Prostate gland (tissue), 1 donor: ENCODE data around the gene SBK1.

Experiments used
- POLR2A ChIP-seq: fragments of 450-650 bp; IDR thresholded peaks from one replicate; pipeline ENCODE4 v1.6.1; 2016; ENCODE audit warnings: antibody characterized with exemption, mild to moderate bottlenecking
- POLR2AphosphoS5 ChIP-seq: sonication (generic); formaldehyde crosslinking; IDR thresholded peaks from one replicate; pipeline ENCODE4 v1.6.1; 2017; ENCODE audit warnings: antibody characterized with exemption

DNA sequence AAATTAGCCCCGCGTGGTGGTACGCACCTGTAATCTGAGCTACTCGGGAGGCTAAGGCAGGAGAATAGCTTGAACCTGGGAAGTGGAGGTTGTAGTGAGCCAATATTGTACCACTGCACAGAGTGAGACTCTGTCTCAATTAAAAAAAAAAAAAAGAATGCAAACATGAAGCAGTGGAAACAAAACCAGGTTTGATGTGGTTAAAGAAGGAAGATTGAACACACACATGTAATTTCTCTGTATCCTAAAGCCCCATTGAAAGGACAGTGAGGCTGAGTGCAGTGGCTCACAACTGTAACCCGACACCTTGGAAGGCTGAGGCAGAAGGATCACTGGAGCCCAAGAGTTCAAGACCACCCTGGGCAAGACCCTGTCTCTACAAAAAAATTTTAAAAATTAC is 26.5 kb upstream of the SBK1 start:
- TF ChIP-seq POLR2A (no peak), POLR2AphosphoS5 (no peak)
